H1 (cell line): ENCODE results near the gene TTC6. TPM values are rescaled to one million over a fixed set of nuclear protein-coding genes. Genes with fewer than 3 reads are reported as not detected.

Source experiments
- CTCF ChIA-PET: fragments of 300-600 bp; sonication (Branson Sonifier 250); formaldehyde crosslinking; loops from one replicate; lab custom pipeline; 2021; ENCODE audit not compliant: partially characterized antibody; lab: Charles Lee
- POLR2A ChIA-PET: fragments of 300-600 bp; sonication (Branson Sonifier 250); formaldehyde crosslinking; loops from one replicate; lab custom pipeline; 2021; ENCODE audit warnings: inconsistent platforms; ENCODE audit not compliant: partially characterized antibody; lab: Charles Lee
- DNase-seq, 2 experiments: peaks; one replicate each; pipeline versions ENCODE4 v3.0.0 to v3.0.0-alpha.2; 2010 to 2022; ENCODE audit warnings: low spot score in 2 of 2, low read depth in 1 of 2, mixed read lengths in 1 of 2
- FAIRE-seq: peaks from 2 replicates; lab custom pipeline; 2011; peaks lifted over from hg19 to GRCh38; lab: Jason Lieb, UNC
- H2AFZ ChIP-seq: 2 replicates; pipeline ENCODE4 v1.8.1; 2012; ENCODE audit warnings: low read length, inconsistent platforms
- H2AK5ac ChIP-seq: 2 replicates; pipeline ENCODE4 v1.6.1; 2013; ENCODE audit warnings: low read depth, low read length
- H2BK120ac ChIP-seq: replicated peaks from 2 replicates; pipeline ENCODE3; 2013; ENCODE audit warnings: low read depth, low read length, inconsistent platforms
- H2BK12ac ChIP-seq: 2 replicates; pipeline ENCODE4 v1.6.1; 2013; ENCODE audit warnings: low read depth, low read length
- H2BK15ac ChIP-seq: 2 replicates; pipeline ENCODE4 v1.6.1; 2013; ENCODE audit warnings: low read length
- H2BK20ac ChIP-seq: 2 replicates; pipeline ENCODE4 v1.6.1; 2013; ENCODE audit warnings: low read length
- H2BK5ac ChIP-seq: 2 replicates; pipeline ENCODE4 v1.6.1; 2013; ENCODE audit warnings: low read depth, low read length
- H3K14ac ChIP-seq: 2 replicates; pipeline ENCODE4 v1.6.1; 2013; ENCODE audit warnings: inconsistent platforms; ENCODE audit not compliant: insufficient read length
- H3K18ac ChIP-seq: 2 replicates; pipeline ENCODE4 v1.6.1; 2013; ENCODE audit warnings: low read length; ENCODE audit errors: extremely low read depth
- H3K23ac ChIP-seq: 2 replicates; pipeline ENCODE4 v1.6.1; 2013; ENCODE audit warnings: inconsistent platforms; ENCODE audit not compliant: insufficient read length
- H3K23me2 ChIP-seq: 2 replicates; pipeline ENCODE4 v1.6.1; 2013; ENCODE audit warnings: low read depth, low read length
- H3K27ac ChIP-seq: 2 replicates; pipeline ENCODE4 v1.6.1; 2011; ENCODE audit warnings: low read depth, low read length, inconsistent platforms
- H3K27me3 ChIP-seq, 4 experiments: replicated peaks in 1 of 4; 1 replicate in 1 of 4; 2 replicates in 3 of 4; pipeline versions ENCODE4 v1.6.1 to v1.8.1; 2011 to 2013; ENCODE audit warnings: low read length in 3 of 4, mild to moderate bottlenecking in 3 of 4, inconsistent platforms in 2 of 4, mixed read lengths in 2 of 4, moderate library complexity in 1 of 4; ENCODE audit not compliant: control insufficient read depth in 3 of 4, insufficient read depth in 3 of 4; ENCODE audit errors: extremely low read depth in 1 of 4
- H3K36me3 ChIP-seq, 4 experiments: 2 replicates each; pipeline versions ENCODE4 v1.6.1 to v1.8.1; 2011 to 2013; ENCODE audit warnings: mild to moderate bottlenecking in 4 of 4, low read length in 3 of 4, moderate library complexity in 2 of 4, control low read depth in 1 of 4, inconsistent platforms in 1 of 4; ENCODE audit not compliant: insufficient read depth in 4 of 4, control insufficient read depth in 2 of 4
- H3K4ac ChIP-seq: replicated peaks from 2 replicates; pipeline ENCODE3; 2013; ENCODE audit warnings: low read length, low read depth, mixed read lengths, inconsistent platforms; ENCODE audit not compliant: insufficient read length
- H3K4me1 ChIP-seq, 4 experiments: replicated peaks in 1 of 4; 1 replicate in 1 of 4; 2 replicates in 3 of 4; pipeline versions ENCODE4 v1.6.1 to v1.8.1; 2011 to 2013; ENCODE audit warnings: low read length in 3 of 4, inconsistent platforms in 2 of 4, mixed read lengths in 1 of 4; ENCODE audit not compliant: insufficient read depth in 4 of 4, control insufficient read depth in 3 of 4
- H3K4me2 ChIP-seq, 2 experiments: 2 replicates each; pipeline versions ENCODE4 v1.6.1 to v1.8.1; 2011 to 2013; ENCODE audit warnings: low read depth in 2 of 2, low read length in 2 of 2, control low read depth in 1 of 2, inconsistent platforms in 1 of 2, mild to moderate bottlenecking in 1 of 2; ENCODE audit not compliant: insufficient read depth in 1 of 2
- H3K4me3 ChIP-seq, 4 experiments: fragments of 200-600, 300-600 bp in 1 of 4; sonication (generic), shearing (Covaris generic), sonication (Bioruptor Twin) in 1 of 4; 2 replicates each; pipeline versions ENCODE4 v1.5.1 to v1.8.1; 2011 to 2016; ENCODE audit warnings: low read length in 4 of 4, low read depth in 3 of 4, control low read depth in 2 of 4, inconsistent platforms in 2 of 4, mild to moderate bottlenecking in 2 of 4, mixed read lengths in 1 of 4, moderate library complexity in 1 of 4; ENCODE audit not compliant: insufficient read depth in 2 of 4; ENCODE audit errors: extremely low read depth in 1 of 4
- H3K56ac ChIP-seq: replicated peaks from 2 replicates; pipeline ENCODE3; 2013; ENCODE audit warnings: low read depth, mild to moderate bottlenecking, mixed read lengths, low read length, inconsistent platforms; ENCODE audit not compliant: insufficient read length
- H3K79me1 ChIP-seq: 2 replicates; pipeline ENCODE4 v1.6.1; 2013; ENCODE audit warnings: low read depth, low read length, control low read depth
- H3K79me2 ChIP-seq, 2 experiments: 2 replicates each; pipeline versions ENCODE4 v1.6.1 to v1.8.1; 2012 to 2013; ENCODE audit warnings: low read length in 2 of 2, mild to moderate bottlenecking in 2 of 2, inconsistent platforms in 1 of 2; ENCODE audit not compliant: insufficient read depth in 2 of 2, control insufficient read depth in 1 of 2
- H3K9ac ChIP-seq, 4 experiments: replicated peaks in 1 of 4; 1 replicate in 1 of 4; 2 replicates in 3 of 4; pipeline versions ENCODE4 v1.6.1 to v1.8.1; 2011 to 2013; ENCODE audit warnings: low read depth in 3 of 4, low read length in 3 of 4, control low read depth in 2 of 4, mild to moderate bottlenecking in 2 of 4, moderate library complexity in 2 of 4, inconsistent platforms in 1 of 4; ENCODE audit errors: extremely low read depth in 1 of 4
- H3K9me3 ChIP-seq, 2 experiments: 2 replicates each; pipeline versions ENCODE4 v1.6.1 to v1.8.1; 2012 to 2013; ENCODE audit warnings: mild to moderate bottlenecking in 2 of 2, moderate library complexity in 2 of 2, control low read depth in 1 of 2, inconsistent platforms in 1 of 2, low read depth in 1 of 2, low read length in 1 of 2, mixed read lengths in 1 of 2; ENCODE audit not compliant: insufficient read depth in 2 of 2
- H4K20me1 ChIP-seq, 2 experiments: replicated peaks in 1 of 2; 2 replicates each; pipeline versions ENCODE3 to v1.8.1; 2011 to 2013; ENCODE audit warnings: inconsistent platforms in 2 of 2, low read length in 2 of 2, mild to moderate bottlenecking in 1 of 2; ENCODE audit not compliant: insufficient read depth in 2 of 2, control insufficient read depth in 1 of 2
- H4K5ac ChIP-seq: 2 replicates; pipeline ENCODE4 v1.6.1; 2013; ENCODE audit warnings: low read length, low read depth, mixed read lengths, inconsistent platforms; ENCODE audit not compliant: insufficient read length
- H4K8ac ChIP-seq: 2 replicates; pipeline ENCODE4 v1.8.0; 2013; ENCODE audit warnings: mild to moderate bottlenecking, moderate library complexity, low read length, inconsistent platforms; ENCODE audit not compliant: insufficient read depth; ENCODE audit errors: extremely low read depth
- H4K91ac ChIP-seq: replicated peaks from 2 replicates; pipeline ENCODE3; 2013; ENCODE audit warnings: low read length, mixed read lengths, inconsistent platforms; ENCODE audit not compliant: insufficient read length
- CBX8 ChIP-seq: fragments of 300-800, 300-1000 bp; sonication (generic); IDR thresholded peaks from 2 replicates; pipeline ENCODE4 v1.7.1; 2016; ENCODE audit warnings: low read depth, low read length, borderline replicate concordance
- HDAC6 ChIP-seq: IDR thresholded peaks from one replicate; pipeline ENCODE4 v1.7.1; 2012; ENCODE audit warnings: low read depth, mild to moderate bottlenecking, inconsistent platforms, low read length, moderate library complexity
- RFX5 ChIP-seq: IDR thresholded peaks from 2 replicates; pipeline ENCODE4 v1.6.1; 2011; ENCODE audit warnings: low read depth, low read length, improper control_type of control experiment, borderline replicate concordance
- RNF2 ChIP-seq: fragments of 200-900, 300-1000 bp; sonication (generic); IDR thresholded peaks from 2 replicates; pipeline ENCODE4 v1.7.1; 2016; ENCODE audit warnings: borderline replicate concordance, low read depth, mild to moderate bottlenecking, antibody characterized with exemption, low read length; ENCODE audit not compliant: poor library complexity, severe bottlenecking; ENCODE audit errors: missing control alignments
- SP1 ChIP-seq: IDR thresholded peaks from 2 replicates; pipeline ENCODE4 v1.6.1; 2011; ENCODE audit warnings: low read depth, low read length
- TAF1 ChIP-seq: IDR thresholded peaks from 2 replicates; pipeline ENCODE4 v1.6.1; 2011; ENCODE audit warnings: mild to moderate bottlenecking, low read depth, low read length
- TCF12 ChIP-seq: IDR thresholded peaks from 2 replicates; pipeline ENCODE4 v1.6.1; 2011; ENCODE audit warnings: low read depth, mild to moderate bottlenecking, low read length
- WGBS, 2 experiments: shearing (Covaris generic) in 1 of 2; methylation state at CpG; one replicate each; pipeline versions ENCODE4 v1.1.6 to v1.1.7; 2013 to 2015; ENCODE audit warnings: low lambda C conversion rate in 2 of 2, mixed read lengths in 2 of 2, inconsistent platforms in 1 of 2, low coverage in 1 of 2, missing lambda C conversion rate in 1 of 2; ENCODE audit not compliant: insufficient replicate concordance in 2 of 2, insufficient coverage in 1 of 2, insufficient read length in 1 of 2; ENCODE audit errors: extremely low coverage in 1 of 2, missing lambda C conversion rate in 1 of 2; 5-methylcytosine and 5-hydroxymethylcytosine counted together
- polyA plus RNA-seq, 7 experiments: library from polyadenylated mRNA; depleted of rRNA in 3 of 7; stranded (reverse) in 5 of 7; unstranded in 2 of 7; fragments of >200 nt in 5 of 7; fragments of 200-250 nt in 2 of 7; gene quantifications; 1 replicate in 5 of 7; 2 replicates in 1 of 7; 4 replicates in 1 of 7; pipeline versions ENCODE4 v1.2.1 to v1.2.3, GENCODE V29; 2011 to 2013; ENCODE audit warnings: missing spikeins in 2 of 7, mixed read lengths in 2 of 7
- total RNA-seq: library from RNA; stranded (reverse); fragmentation: NEBNext Ultra II Directional; extraction: Animal tissue kit (Norgen Biotek cat#: 25700); gene quantifications from 2 replicates; pipeline ENCODE4 v1.2.1, GENCODE V29; 2021

The TTC6 gene
- total and polyA plus RNA-seq, 2 of the 8 experiments (the other 6 are each of a cell fraction or from before 2014, with no cell fraction given): 0.02 TPM; not detected in 1

DNA sequence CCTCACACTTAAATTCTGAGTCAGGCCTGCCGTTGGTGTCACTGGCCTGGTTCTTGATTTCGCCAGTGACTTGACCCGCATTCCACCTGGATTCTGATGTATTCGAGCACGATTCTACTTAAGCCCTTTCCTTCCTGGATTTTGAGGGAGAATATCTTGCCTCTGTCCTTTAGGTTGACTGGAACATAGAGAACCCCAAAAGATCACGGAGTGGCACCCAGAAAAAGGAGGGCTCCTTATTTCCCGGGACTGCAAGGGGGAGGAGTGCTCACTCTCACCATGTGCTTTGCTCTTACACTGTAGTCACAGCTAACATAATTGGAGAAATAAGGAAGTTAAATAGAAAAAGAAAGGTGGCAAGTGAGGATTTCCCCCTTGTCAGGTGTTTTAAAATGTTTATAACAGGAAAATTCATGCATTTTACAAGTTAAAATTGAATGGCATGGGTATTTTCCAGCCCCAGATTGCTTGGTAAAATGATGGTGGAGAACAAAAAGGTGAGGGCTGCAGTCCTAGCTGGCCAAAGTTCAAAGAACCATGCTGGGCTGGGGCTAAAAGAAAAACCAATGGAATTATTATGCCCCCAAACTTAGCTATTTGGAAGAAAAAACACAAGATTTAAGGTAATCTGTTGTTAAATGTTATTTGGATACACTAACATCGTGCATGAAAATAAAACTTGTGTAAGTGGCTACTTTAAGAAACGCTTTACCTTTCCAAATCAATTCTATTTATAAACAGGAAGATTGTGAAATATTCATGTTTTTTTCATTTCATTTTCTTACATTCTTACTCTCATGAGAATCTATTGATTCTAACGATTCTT lies 9.2 kb upstream of the TTC6 start:
- H3K79me2 ChIP-seq: no peaks in the 10 kb centered on the region
- no peak overlapping the region for H3K9ac ChIP-seq
- no peak overlapping the region for H2BK15ac ChIP-seq
- H3K56ac ChIP-seq: no peak overlapping the region
- no peaks in the 10 kb centered on the region; a peak in 1 of 8 replicates for H3K36me3 ChIP-seq
- DNase-seq: no peak
- no peak overlapping the region for H2AFZ ChIP-seq
- H3K4me1 ChIP-seq: peaks cover 7 to 36% (median 13%) of the 10 kb centered on the region in 4 experiments
- no peak overlapping the region for H3K18ac ChIP-seq
- H3K9me3 ChIP-seq: no peaks in the 10 kb centered on the region
- peaks cover 13 to 18% of the 10 kb centered on the region in 2 experiments for H4K20me1 ChIP-seq
- WGBS, 2 experiments: 9% methylated on average over 10 of the region's 10 CpGs; no CpG with 5 or more reads in 1 of the 2 experiments
- FAIRE-seq: no peak
- peak overlapping the region; percentile 60; the same call in 1 of the 2 replicates for H2BK12ac ChIP-seq
- H2BK20ac ChIP-seq: no peak overlapping the region
- no peak overlapping the region for H2AK5ac ChIP-seq
- peak overlapping the region in 1 of 2 experiments; percentile 68; a peak in 1 of 4 replicates for H3K4me2 ChIP-seq
- H3K27me3 ChIP-seq: peaks cover 60 to 100% (median 84%) of the 10 kb centered on the region in 4 experiments
- no peaks in the 10 kb centered on the region for H3K79me1 ChIP-seq
- H4K91ac ChIP-seq: no peak overlapping the region
- peaks cover 10% of the 10 kb centered on the region; the same call in 1 of the 2 replicates for H3K23me2 ChIP-seq
- H2BK5ac ChIP-seq: no peak overlapping the region
- no peak overlapping the region for H3K27ac ChIP-seq
- no peak overlapping the region for H3K23ac ChIP-seq
- H4K5ac ChIP-seq: no peak overlapping the region
- no peak overlapping the region for H2BK120ac ChIP-seq
- H3K4me3 ChIP-seq: peak overlapping the region in 1 of 4 experiments; percentile 6; a peak in 1 of 8 replicates
- ChIA-PET CTCF (interaction anchor here (0.9 to 5.1 kb wide), 6 partner anchors 9 to 1065 kb away, joined by 3 to 62 read pairs (median 4); partner anchors contain the start of genes FOXA1 and TTC6), POLR2A (no interaction called here)
- no peak overlapping the region for H4K8ac ChIP-seq
- no peak overlapping the region for H3K4ac ChIP-seq
- no peak overlapping the region for H3K14ac ChIP-seq
- peak; percentile 35 for TF ChIP-seq RNF2
- TF ChIP-seq TAF1: no peak
- no peak for TF ChIP-seq TCF12
- 0 out of 2 replicates have a peak, but pooled peaks have one; percentile 48 for TF ChIP-seq CBX8
- TF ChIP-seq HDAC6: no peak
- TF ChIP-seq RFX5: no peak
- TF ChIP-seq SP1: 0 out of 2 replicates have a peak, but pooled peaks have one; percentile 4
- TF ChIP-seq, all 59 proteins: peak for 3
